ENCODE measurements around the gene NDUFA1. TPM values are rescaled to one million over a fixed set of nuclear protein-coding genes. Genes with fewer than 3 reads are reported as not detected.

Gene NDUFA1
- total and polyA plus RNA-seq, 12 donors: 46.7 to 572 (median 113) TPM

DNA sequence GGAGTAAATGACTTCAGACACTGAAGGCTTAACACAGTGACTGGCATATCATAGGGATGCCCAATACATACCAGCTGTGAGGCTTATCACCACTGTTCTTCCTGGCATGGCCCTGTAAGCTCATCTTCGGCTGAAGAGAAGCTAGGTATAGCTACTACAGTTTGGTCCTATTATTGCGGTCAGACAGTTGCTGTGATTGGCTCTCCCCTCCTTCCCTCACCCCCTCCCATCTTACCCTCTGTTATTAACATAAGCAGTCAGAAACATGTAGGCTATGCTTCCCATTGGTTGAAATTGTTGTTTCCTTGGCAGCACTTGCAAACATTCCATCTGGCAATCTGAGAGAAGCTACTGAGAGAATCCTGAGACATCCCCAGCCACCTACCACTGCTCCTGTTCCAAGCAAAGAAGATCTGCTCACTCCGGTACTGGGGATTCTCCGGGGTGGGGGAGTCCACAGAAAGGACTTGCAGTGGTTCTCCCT is 24.3 kb downstream of the NDUFA1 start, which contains the start of gene AKAP14:
Gene AKAP14 (plus strand): TSS at position 51 of the 484 bp plus-strand sequence. CDS start 7,331 bp downstream, outside the sequence.
- peaks cover 13% of the 10 kb centered on the region for H3K27me3 ChIP-seq
- H3K36me3 ChIP-seq (replicated peaks in 1 of 2): no peaks in the 10 kb centered on the region
- H3K4me1 ChIP-seq (replicated peaks in 1 of 2): no peaks in the 10 kb centered on the region
- no peak within 1 kb of the TSS for H3K27ac ChIP-seq
- H3K9me3 ChIP-seq (replicated peaks in 1 of 3): no peaks in the 10 kb centered on the region
- TF ChIP-seq, protein P1, sequence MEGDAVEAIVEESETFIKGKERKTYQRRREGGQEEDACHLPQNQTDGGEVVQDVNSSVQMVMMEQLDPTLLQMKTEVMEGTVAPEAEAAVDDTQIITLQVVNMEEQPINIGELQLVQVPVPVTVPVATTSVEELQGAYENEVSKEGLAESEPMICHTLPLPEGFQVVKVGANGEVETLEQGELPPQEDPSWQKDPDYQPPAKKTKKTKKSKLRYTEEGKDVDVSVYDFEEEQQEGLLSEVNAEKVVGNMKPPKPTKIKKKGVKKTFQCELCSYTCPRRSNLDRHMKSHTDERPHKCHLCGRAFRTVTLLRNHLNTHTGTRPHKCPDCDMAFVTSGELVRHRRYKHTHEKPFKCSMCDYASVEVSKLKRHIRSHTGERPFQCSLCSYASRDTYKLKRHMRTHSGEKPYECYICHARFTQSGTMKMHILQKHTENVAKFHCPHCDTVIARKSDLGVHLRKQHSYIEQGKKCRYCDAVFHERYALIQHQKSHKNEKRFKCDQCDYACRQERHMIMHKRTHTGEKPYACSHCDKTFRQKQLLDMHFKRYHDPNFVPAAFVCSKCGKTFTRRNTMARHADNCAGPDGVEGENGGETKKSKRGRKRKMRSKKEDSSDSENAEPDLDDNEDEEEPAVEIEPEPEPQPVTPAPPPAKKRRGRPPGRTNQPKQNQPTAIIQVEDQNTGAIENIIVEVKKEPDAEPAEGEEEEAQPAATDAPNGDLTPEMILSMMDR (IDR thresholded peaks at IDR 0.05): no peak
- TF ChIP-seq POLR2A (IDR thresholded peaks at IDR 0.05): no peak
- no peak within 1 kb of the TSS for H3K4me3 ChIP-seq
- DNase-seq: no peak
- 40 to 70% (median 56%) methylated on average over 2 to 4 of the region's 4 CpGs; no CpG with 5 or more reads in 1 of the 4 donors for WGBS, 4 donors
- intact Hi-C loops (cut with DNase I): no loop called here

- Histone ChIP-seq H3K27me3 (peaks cover 13% of the 10 kb centered on the region), H3K4me3 (no peak overlapping the region), H3K27ac (no peak overlapping the region), H3K36me3 (replicated peaks in 1 of 2) (no peaks in the 10 kb centered on the region), H3K9me3 (replicated peaks in 1 of 3) (no peaks in the 10 kb centered on the region), H3K4me1 (replicated peaks in 1 of 2) (no peaks in the 10 kb centered on the region)
- DNase-seq: no peak
- WGBS, 4 donors: 21 to 60% (median 46%) methylated on average over 2 of the region's 2 CpGs
- no peak for TF ChIP-seq POLR2A (IDR thresholded peaks at IDR 0.05)
- TF ChIP-seq, protein P1 (IDR thresholded peaks at IDR 0.05): no peak
- intact Hi-C loops (cut with DNase I): no loop called here
Observed at GRCh38 chrX:119899125-119899524, 27.5 kb downstream of the NDUFA1 start.

- H3K27ac ChIP-seq: no peak overlapping the region
- no peak overlapping the region for H3K4me3 ChIP-seq
- H3K27me3 ChIP-seq: peaks cover 6% of the 10 kb centered on the region
- TF ChIP-seq, protein P1 (IDR thresholded peaks at IDR 0.05): no peak
- TF ChIP-seq POLR2A (IDR thresholded peaks at IDR 0.05): no peak
- WGBS, 4 donors: 44 to 79% (median 58%) methylated on average over 1 of the region's 1 CpG
- intact Hi-C loops (cut with DNase I): no loop called here
- no peak for DNase-seq
- H3K36me3 ChIP-seq (replicated peaks in 1 of 2): no peaks in the 10 kb centered on the region
- H3K9me3 ChIP-seq (replicated peaks in 1 of 3): no peaks in the 10 kb centered on the region
- H3K4me1 ChIP-seq (replicated peaks in 1 of 2): no peaks in the 10 kb centered on the region
Observed at GRCh38 chrX:119900976-119901375, 29.3 kb downstream of the NDUFA1 start.

DNA sequence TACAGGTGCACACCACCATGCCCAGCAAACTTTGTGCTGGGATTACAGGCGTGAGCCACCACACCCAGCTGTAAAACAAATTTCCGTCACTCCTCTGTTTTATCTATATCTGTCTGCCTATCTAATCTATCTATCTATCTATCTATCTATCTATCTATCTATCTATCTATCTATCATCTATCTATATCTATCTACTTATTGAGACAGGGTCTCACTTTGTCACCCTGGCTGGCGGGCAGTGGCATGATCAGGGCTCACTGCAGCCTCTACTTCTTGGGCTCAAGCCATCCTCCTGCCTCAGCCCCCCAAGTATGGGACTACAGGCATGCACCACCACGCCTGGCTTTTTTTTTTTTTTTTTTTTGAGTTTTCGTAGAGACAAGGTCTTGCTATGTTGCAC is 44.7 kb downstream of the NDUFA1 start:
- H3K4me1 ChIP-seq (replicated peaks in 1 of 2): no peaks in the 10 kb centered on the region
- H3K27ac ChIP-seq: no peak overlapping the region
- 81 to 84% (median 83%) methylated on average over 4 to 5 of the region's 5 CpGs for WGBS, 4 donors
- no peak overlapping the region for H3K4me3 ChIP-seq
- no peaks in the 10 kb centered on the region for H3K36me3 ChIP-seq (replicated peaks in 1 of 2)
- no peak for DNase-seq
- no peaks in the 10 kb centered on the region for H3K27me3 ChIP-seq
- intact Hi-C loops (cut with DNase I): no loop called here
- H3K9me3 ChIP-seq (replicated peaks in 1 of 3): no peaks in the 10 kb centered on the region
- no peak for TF ChIP-seq POLR2A (IDR thresholded peaks at IDR 0.05)
- TF ChIP-seq, protein P1 (IDR thresholded peaks at IDR 0.05): no peak
